K562 (cell line): ENCODE measurements around the gene COPA. TPM values are rescaled to one million over a fixed set of nuclear protein-coding genes. Genes with fewer than 3 reads are reported as not detected.
A peak's percentile ranks its signal among the peaks of the same experiment; 100 is the strongest.

Experiments
- DMBX1 ChIP-seq: fragments of 250-450 bp; sonication (Bioruptor Pico); IDR thresholded peaks from 2 replicates; pipeline ENCODE4 v1.8.0; 2022; ENCODE audit warnings: inconsistent platforms, mild to moderate bottlenecking, moderate library complexity, borderline replicate concordance
- E2F6 ChIP-seq, 2 experiments: IDR thresholded peaks; 2 replicates each; pipeline ENCODE4 v1.6.1; 2011; ENCODE audit warnings: borderline replicate concordance in 1 of 2, control low read depth in 1 of 2, low read depth in 1 of 2, low read length in 1 of 2, mild to moderate bottlenecking in 1 of 2, mixed read lengths in 1 of 2, moderate library complexity in 1 of 2; ENCODE audit not compliant: insufficient read depth in 1 of 2, insufficient read length in 1 of 2, poor library complexity in 1 of 2, severe bottlenecking in 1 of 2; ENCODE audit errors: extremely low read depth in 1 of 2
- FIP1L1 ChIP-seq: fragments of 200-400 bp; formaldehyde crosslinking; IDR thresholded peaks from 2 replicates; pipeline ENCODE4 v1.6.1; 2018; ENCODE audit warnings: mild to moderate bottlenecking, low read depth, low read length; ENCODE audit not compliant: poor library complexity, severe bottlenecking
- HNRNPH1 ChIP-seq: fragments of 200-400 bp; formaldehyde crosslinking; optimal IDR thresholded peaks from 2 replicates; pipeline ENCODE3; 2017; ENCODE audit warnings: low read depth, mild to moderate bottlenecking, low read length, moderate library complexity
- JUN ChIP-seq, 2 experiments: sonication (generic) in 1 of 2; formaldehyde crosslinking in 1 of 2; IDR thresholded peaks; 2 replicates each; pipeline versions ENCODE4 v1.6.1 to v1.8.0; 2012 to 2022; ENCODE audit warnings: borderline replicate concordance in 2 of 2, mild to moderate bottlenecking in 2 of 2, improper control_type of control experiment in 1 of 2, low read depth in 1 of 2, low read length in 1 of 2, missing genetic modification reagents in 1 of 2
- KAT2B ChIP-seq: IDR thresholded peaks from one replicate; pipeline ENCODE4 v1.6.1; 2012; ENCODE audit warnings: low read depth, mild to moderate bottlenecking, control low read depth, inconsistent platforms, low read length, moderate library complexity
- NCOA4 ChIP-seq: fragments of 450-650 bp; IDR thresholded peaks from 2 replicates; pipeline ENCODE4 v1.6.1; 2018; ENCODE audit warnings: mild to moderate bottlenecking; ENCODE audit not compliant: partially characterized antibody
- PHF8 ChIP-seq: fragments of 200-600 bp; sonication (generic); IDR thresholded peaks from 2 replicates; pipeline ENCODE4 v1.6.1; 2012; ENCODE audit warnings: mixed run types, mild to moderate bottlenecking, inconsistent platforms, low read length, moderate library complexity, borderline replicate concordance
- PURB ChIP-seq: sonication (generic); formaldehyde crosslinking; IDR thresholded peaks from 2 replicates; pipeline ENCODE4 v1.9.0; 2021; ENCODE audit warnings: low read depth, mild to moderate bottlenecking, missing genetic modification reagents
- TBP ChIP-seq: optimal IDR thresholded peaks from 2 replicates; pipeline ENCODE3; 2011; ENCODE audit warnings: low read depth, low read length, improper control_type of control experiment
- ZBED1 ChIP-seq: IDR thresholded peaks from 2 replicates; pipeline ENCODE4 v1.6.1; 2014
- ZEB2 ChIP-seq: fragments of 450-650 bp; IDR thresholded peaks from 2 replicates; pipeline ENCODE4 v1.6.1; 2016
- ZNF274 ChIP-seq: IDR thresholded peaks from 2 replicates; pipeline ENCODE4 v1.6.1; 2011; ENCODE audit warnings: low read depth, mild to moderate bottlenecking, low read length, moderate library complexity, borderline replicate concordance
- ZNF449 ChIP-seq: fragments of 250-450 bp; sonication (Bioruptor Pico); IDR thresholded peaks from 2 replicates; pipeline ENCODE4 v1.8.0; 2022; ENCODE audit warnings: moderate library complexity, mild to moderate bottlenecking, inconsistent platforms
- ZNF609 ChIP-seq: sonication (generic); formaldehyde crosslinking; IDR thresholded peaks from 2 replicates; pipeline ENCODE4 v1.8.1; 2023; ENCODE audit warnings: missing genetic modification reagents, mild to moderate bottlenecking, borderline replicate concordance
- polyA plus RNA-seq, 8 experiments: library from polyadenylated mRNA; depleted of rRNA in 4 of 8; stranded (reverse) in 5 of 8; unstranded in 3 of 8; fragments of >200 nt; fragmentation: Nextera tagmentation in 2 of 8; fragmentation: Illumina TruSeq in 1 of 8; extraction: Ambion mirVana in 2 of 8; extraction: Trizol in 1 of 8; gene quantifications; 2 replicates each; pipeline versions ENCODE4 v1.2.1 to v1.2.3, GENCODE V29; 2011 to 2014; ENCODE audit warnings: inconsistent platforms in 1 of 8, missing spikeins in 1 of 8
- total RNA-seq, 7 experiments: library from RNA; depleted of rRNA in 6 of 7; stranded (reverse); fragments of >200 nt in 6 of 7; fragmentation: Illumina TruSeq in 2 of 7; extraction: Trizol in 2 of 7; gene quantifications; 2 replicates each; pipeline versions ENCODE4 v1.2.1 to v1.2.3, GENCODE V29; 2011 to 2021; ENCODE audit warnings: low replicate concordance in 1 of 7

Gene COPA
- total and polyA plus RNA-seq, 9 of the 15 experiments (the other 6 are each of a cell fraction or from before 2014, with no cell fraction given): 49.8 to 222 (median 110) TPM

GRCh38 chr1:160362168-160362957 is 19.3 kb upstream of the COPA start (continued):
- TF ChIP-seq HNRNPH1 (no peak), PHF8 (no peak), NCOA4 (no peak), ZNF449 (CRISPR knock-in tag) (peak; percentile 60; the same call in 1 of the 2 replicates), FIP1L1 (no peak), ZBED1 (no peak), ZEB2 (peak; percentile 69; the same call in 1 of the 2 replicates), PURB (CRISPR knock-in tag) (no peak), ZNF609 (CRISPR knock-in tag) (no peak), ZNF274 (no peak), KAT2B (no peak), DMBX1 (CRISPR knock-in tag) (0 out of 2 replicates have a peak, but pooled peaks have one; percentile 68), TBP (no peak), JUN (IDR thresholded peaks at IDR 0.05; ENCODE audit: borderline replicate concordance, low read depth, low read length) (peak; percentile 80; the same call in 1 of the 2 replicates), JUN (CRISPR knock-in tag; IDR thresholded peaks at IDR 0.05; ENCODE audit: borderline replicate concordance) (no peak), E2F6 (IDR thresholded peaks at IDR 0.05; ENCODE audit: borderline replicate concordance in 1 of 2, extremely low read depth in 1 of 2, insufficient read depth in 1 of 2, insufficient read length in 1 of 2, low read depth in 1 of 2, low read length in 1 of 2, poor library complexity in 1 of 2, severe bottlenecking in 1 of 2) (no peak)
